ENCODE results near the gene NENF.
"Not testable (repeated sequence)": the region's sequence is repeated elsewhere in the genome, so short reads cannot be mapped to it uniquely, and the experiment has no call there.

NENF gene

DNA sequence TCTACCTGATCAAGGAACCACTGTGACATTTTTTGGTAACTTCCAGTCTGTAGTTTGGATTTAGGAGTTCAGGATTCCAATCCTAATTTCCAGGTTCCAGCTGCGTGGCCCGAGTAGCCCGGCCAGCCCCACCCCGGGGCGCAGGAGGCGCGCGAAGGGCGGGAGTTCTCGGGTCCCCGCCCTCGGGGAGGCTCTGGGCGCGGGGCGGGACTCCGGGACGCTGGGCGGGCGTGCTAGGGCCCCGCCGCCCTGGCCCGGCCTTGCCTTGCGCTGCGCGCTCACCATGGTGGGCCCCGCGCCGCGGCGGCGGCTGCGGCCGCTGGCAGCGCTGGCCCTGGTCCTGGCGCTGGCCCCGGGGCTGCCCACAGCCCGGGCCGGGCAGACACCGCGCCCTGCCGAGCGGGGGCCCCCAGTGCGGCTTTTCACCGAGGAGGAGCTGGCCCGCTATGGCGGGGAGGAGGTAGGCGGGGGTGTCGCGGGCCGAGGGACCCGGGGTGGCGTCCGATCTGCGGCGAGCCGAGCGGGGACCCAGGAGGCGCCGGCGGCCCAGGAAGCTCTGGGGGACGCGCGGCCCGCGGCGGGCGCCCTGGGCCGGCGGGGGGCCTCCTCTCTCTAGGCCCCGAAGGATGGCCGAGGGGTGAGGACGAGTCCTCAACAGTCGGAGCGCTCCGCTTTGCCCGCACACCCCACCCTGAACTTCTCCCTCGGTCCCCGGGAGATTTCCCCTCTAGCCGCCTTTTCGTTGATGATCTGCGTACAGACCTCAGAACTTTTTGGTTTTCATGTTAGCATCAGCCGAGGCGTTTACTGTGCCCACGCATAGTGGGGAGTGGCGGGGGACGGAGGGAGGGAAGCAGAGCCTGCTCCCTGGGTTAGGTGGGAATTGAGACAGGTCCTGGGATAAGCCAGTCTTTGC lies at the start of gene NENF:
Gene NENF, plus strand, starts transcription at position 260 of the 916 bp plus-strand sequence. Its CDS starts 24 bp downstream, at position 284.
- DNase-seq, result peak; percentile 21

DNA sequence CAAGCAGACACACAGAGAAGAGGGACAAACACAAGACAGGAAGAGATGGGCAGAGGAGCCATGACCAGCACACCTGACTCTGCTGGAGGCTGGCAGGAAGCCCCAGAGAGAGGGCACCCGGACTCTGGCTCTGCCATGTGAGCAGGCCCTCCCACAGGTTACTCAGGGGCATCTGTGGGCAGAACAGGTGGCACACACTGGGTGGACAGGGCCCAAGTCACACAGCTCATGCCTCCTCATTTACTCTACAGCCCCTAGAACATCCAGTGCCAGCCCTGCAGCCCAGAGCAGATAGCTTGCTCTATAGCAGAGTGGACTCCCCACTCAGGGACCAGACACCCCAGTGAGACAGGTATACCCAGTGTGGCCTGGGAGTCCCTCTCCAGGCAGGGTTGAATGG lies 46.7 kb upstream of the NENF start:
- no peak for DNase-seq

DNA sequence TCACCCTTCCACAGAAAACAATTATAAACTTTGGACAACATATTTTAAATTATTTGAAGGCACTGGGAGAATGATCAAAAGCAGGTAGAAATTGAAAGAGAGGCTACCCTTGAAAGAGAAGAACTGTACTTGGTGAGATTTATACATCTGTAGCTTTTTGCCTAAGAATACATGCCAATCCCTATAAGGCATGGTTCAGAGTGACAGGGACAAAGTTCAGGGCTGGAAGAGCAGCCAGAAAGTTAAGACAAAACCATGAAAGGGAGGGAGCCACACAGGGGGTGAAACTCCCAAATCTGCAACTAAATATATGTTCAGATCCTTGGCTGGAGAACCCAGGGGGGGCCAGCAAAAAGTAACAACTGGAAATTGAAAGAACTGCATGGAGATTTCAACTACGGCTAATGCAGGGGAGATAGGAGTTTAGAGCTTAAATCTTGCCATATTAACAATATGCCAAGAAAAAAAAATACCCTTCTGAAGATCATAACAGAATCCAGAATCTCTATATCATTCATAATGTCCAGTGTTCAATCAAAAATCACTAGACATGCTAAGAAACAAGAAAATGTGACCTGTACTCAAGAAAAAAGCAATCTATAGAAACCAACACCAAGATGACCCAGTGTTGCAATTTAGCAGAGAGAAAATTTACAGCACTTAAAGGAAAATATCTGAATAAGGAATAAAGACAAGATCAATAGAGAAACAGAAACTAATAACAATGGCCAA lies 43.6 kb upstream of the NENF start:
- DNase-seq, result no peak

DNA sequence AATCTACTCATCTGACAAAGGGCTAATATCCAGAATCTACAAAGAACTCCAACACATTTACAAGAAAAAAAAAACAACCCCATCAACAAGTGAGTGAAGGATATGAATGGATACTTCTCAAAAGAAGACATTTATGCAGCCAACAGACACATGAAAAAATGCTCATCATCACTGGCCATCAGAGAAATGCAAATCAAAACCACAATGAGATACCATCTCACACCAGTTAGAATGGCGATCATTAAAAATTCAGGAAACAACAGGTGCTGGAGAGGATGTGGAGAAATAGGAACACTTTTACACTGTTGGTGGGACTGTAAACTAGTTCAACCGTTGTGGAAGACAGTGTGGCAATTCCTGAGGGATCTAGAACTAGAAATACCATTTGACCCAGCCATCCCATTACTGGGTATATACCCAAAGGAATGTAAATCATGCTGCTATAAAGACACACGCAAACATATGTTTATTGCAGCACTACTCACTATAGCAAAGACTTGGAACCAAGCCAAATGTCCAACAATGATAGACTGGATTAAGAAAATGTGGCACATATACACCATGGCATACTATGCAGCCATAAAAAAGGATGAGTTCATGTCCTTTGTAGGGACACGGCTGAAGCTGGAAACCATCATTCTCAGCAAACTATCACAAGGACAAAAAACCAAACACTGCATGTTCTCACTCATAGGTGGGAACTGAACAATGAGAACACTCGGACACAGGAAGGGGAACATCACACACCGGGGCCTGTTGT lies 36.9 kb upstream of the NENF start:
- not testable (repeated sequence) for DNase-seq

DNA sequence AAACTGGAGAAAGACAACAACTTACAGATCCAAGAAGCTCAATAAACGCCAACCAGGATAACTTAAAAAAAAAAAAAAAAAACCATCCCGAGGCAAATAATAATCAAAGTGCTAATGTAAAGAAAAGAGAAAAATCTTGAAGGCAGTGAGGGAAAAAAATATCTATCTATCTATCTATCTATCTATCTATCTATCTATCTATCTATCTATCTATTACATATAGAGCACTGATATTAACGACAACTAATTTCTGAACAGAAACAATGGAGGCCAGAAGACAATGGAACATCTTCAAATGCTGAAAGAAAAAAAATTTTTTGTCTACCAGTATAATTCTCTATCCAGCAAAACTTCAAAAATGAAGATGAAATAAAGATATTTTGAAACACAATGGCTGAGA lies 36.1 kb upstream of the NENF start:
- no peak for DNase-seq

DNA sequence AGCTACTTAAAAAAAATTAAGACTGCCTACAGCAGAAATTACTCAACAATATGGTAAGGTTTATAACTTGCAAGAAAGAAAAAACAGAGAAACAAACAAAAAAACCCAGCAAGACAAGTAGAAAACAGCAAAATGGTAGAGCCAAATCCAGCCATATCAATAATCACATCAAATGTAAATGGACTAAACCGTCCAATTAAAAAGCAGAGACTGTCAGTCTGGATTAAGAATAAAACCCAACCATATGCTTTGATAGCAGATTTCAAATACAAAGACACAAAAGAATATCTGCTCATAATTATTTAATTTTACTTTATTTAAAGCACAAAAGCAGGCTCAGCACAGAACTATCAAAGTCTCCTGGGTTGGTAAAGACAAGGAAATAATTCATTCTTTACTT lies 35.5 kb upstream of the NENF start:
- DNase-seq, result no peak

DNA sequence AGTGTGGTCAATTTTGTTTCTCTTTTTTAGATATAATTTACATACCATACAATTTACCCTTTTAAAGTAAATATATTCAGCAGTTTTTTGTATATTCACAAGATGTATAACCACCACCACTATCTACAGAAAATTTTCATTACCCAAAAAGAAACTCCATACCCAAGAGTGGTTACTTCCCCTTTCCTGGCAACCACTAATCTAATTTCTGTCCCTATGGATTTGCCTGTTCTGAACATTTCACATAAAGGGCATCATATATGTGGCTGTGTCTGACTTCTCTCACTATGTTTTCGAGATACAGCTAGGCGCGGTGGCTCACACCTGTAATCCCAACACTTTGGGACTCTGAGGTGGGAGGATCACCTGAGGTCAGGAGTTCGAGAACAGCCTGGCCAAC lies 31.7 kb upstream of the NENF start:
- no peak for DNase-seq

DNA sequence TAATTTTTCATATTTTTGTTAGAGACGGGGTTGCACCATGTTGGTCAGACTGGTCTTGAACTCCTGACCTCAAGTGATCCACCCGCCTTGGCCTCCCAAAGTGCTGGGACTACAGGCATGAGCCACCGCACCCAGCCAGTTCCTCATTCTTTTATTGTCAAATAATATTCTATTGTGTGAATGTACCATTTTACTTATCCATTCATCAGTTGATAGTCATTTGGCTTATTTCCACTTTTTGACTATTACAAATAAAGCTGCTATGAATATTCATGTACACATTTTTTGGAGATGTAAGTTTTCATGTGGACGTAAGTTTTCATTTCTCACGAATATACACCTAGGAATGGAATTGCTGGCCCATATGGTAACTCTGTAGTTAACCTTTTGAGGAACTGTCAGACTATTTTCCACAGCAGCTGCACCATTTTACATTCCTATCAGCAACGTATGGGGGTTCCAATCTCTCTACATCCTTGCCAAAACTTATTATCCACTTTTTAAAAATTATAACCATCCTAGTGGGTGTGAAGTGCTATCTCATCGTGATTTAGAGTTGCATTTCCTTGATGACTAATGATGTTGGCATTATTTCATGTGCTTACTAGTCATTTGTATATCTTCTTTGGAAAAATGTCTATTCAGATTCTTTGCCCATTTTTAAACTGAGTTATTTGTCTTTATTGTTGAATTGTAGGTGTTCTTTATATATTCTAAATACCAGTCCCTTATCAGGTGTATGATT lies 30.7 kb upstream of the NENF start:
- DNase-seq, result no peak

DNA sequence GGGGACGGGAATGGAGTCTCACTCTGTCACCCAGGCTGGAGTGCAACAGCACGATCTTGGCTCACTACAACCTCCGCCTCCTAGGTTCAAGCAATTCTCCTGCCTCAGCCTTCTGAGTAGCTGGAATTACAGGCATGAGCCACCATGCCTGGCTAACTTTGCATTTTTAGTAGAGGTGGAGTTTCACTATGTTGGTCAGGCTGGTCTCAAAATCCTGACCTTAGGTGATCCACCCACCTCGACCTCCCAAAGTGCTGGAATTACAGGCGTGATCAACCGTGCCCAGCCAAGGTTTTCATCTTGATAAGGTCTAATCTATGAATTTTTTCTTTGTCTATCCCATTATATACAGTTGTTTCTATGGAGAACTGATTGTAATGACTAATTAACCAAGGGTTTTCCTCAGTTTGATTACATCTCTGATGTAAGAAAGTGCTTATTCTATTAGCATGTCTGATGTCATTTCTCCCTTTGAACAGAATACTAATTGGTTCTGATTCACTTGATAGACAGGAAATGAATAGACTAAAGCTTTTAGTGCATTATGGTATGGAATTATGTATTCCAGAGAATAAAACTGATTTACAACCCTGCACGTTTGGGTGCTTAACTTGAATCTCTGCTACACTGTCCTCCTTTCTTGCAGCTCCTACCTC lies 29.9 kb upstream of the NENF start:
- no peak for DNase-seq

DNA sequence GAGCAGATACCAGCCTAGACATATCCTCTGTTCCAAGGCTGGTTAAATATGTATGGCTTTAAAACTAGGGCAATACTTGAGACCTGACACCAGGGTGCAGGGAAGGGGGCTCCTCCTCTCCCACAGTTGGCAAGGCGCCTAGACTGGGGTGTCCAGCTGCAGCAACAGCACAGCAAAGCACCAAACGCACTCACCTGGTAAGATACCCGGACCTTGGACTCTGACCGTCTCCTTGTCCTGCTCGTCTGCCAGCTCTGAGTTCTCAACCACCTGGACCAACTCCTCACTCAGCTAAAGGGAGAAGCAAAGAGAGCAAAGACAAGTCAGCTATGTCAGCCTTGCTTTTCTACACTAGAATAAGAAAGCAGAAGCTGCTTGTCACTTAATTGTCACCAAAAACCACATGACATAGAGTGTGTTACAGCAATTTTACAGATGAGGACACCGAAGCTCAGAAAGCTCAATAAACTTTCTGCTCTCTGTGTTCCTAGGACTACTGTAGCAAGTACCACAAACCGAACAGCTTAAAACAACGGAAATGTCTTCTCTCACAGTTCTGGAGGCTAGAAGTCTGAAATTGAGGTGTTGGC lies 22.4 kb upstream of the NENF start:
- DNase-seq, result no peak

DNA sequence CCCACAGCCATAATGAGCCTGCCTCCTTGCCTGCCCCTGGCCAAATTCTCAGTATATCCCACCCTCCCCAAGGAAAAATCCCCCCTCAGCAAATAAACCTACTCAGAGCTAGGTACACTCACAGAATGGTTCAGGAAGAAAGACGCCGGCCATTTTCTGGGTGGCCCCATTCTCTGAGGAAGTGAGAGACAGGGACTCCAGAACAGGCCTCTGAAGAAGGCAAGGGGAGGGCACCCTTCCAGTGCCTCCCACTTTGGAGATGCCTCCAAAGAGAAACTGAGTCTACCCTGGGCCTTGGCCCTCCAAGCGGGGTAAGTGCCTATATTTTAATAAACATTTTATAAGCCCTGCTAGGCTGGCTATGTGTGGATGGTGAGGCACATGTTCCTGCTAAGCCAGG lies 20.3 kb upstream of the NENF start:
- no peak for DNase-seq

DNA sequence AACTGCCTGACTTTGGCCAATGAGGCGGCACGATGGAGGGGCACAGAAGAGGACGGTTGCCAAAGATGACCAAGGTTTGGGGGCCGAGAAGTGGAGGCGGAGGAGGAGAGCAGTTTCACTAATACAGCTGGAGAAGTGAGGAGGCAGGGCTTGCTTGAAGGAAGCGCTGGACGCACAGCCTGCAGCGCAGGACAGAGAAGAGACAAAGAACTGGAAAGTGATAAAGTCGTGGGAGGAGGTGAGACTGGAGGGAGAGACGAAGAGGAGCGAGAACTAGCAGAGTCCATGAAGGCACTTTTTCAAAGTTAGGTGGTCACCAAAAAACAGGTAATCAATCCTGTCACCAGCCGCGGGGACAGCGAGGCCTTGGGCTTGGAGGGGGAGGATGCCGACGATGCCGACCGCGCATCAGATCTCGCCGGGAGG lies 18.8 kb upstream of the NENF start:
- DNase-seq, result no peak

DNA sequence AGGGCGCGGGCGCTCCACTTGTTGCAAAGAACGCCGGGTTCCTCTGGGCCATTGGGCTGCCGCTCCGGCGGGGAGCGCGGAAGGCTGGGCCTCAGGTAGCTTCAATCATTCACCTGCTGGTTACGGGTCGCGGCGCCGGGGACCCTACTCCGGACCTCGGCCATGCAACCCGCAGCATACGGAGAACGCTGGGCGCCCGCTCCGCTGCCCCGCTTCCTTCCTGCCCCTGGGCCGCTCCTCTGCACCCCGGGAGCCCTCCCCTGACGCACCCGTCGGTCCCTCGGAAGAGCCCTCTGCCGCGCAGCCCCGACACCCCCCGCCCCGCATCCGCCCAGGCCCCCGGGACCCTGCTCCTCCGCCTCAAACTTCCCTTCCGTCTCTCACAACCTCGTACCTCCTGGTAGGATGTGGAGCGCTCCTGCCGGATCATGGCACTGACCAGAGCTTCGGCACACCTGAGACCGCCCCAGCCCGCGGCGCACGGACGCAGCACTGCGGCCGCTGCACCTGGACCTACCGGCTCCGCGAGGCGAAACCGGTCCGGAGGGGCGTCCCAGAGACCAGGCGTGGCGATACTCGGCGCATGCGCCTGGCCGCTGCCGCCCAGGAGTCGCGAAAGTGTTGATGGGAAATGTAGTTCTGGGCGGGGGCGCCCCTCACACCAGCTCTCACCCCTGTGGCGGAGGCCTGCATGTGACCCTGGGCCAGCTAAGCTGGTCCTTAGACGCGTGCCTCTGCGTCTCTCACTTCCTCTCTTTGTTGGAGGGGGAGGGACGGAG lies 18.2 kb upstream of the NENF start, which contains the start of gene PACC1:
Gene PACC1, minus strand, starts transcription at position 559 of the 779 bp plus-strand sequence. Its CDS starts 129 bp downstream, at position 430.
- DNase-seq, result peak; percentile 52

DNA sequence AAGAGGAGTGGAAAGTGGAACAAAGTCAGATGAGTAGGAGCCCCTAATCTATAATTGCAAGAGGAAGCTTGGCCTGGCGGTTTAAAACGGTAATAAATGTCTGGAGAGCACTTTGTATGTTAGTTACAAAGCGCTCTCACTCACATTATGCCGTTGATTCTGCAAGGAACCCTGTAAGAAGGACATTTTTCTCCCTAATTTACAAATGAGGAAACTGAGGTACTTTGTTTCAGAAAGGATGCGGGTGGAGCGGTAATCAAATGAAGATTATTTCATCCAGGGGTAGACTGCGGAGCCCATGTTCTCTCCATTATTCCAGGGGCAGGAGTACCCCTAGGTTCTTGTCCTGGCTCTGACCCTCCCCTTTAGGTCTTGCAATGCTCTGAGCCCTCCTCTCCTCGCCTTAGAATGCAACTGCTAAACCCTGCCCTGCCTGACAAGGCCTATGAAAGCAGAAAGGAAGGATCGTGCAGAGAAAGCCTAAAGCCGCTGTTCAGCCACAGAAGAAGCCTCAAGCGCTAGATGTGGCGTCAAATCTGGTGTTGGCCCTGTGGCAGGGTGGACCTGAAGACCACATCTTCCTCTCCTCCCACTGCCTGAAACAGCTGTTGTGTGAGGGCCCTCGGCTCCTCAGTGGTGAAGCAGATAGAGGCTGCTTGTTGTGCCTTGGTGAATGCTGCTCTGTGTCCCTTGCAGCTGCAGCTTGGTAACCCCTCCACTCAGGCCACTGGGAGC lies 17.4 kb upstream of the NENF start:
- DNase-seq, result no peak

DNA sequence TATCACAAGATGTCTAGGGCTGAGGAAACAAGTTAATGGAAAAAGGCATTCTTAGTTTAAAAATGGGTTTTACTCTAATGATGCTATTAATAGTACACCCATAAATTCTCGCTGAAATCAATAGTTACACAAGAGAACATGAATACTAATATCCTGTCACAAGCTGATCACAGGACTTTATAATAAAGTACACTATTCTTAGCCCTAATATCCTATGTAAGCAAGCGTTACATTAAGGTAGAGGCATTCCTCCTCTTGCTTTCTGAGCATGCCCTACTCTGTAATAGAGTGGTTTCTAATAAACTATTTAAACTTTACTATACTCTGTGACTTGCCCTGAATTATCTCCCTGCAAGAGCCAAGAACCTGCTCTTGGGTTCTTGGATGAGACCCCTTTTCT lies 11.6 kb upstream of the NENF start:
- DNase-seq, result no peak

DNA sequence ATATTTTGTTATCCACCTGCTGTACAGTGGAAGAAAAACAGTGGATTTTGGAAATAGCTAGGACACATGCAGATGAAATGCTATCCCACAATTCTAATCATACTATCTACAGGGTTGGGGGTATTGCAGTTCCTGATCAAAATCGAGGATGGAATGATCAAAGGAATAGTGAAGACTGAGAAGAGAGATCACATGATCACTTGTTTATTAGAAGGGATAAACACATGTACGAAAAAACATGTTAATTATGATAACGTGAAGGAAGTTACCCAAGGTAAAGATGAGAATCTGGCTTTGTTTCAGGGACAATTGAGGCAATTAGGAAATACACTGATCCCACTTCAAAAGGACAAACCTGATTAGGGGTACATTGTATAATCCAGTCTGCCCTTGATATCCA lies 8.8 kb upstream of the NENF start:
- no peak for DNase-seq

DNA sequence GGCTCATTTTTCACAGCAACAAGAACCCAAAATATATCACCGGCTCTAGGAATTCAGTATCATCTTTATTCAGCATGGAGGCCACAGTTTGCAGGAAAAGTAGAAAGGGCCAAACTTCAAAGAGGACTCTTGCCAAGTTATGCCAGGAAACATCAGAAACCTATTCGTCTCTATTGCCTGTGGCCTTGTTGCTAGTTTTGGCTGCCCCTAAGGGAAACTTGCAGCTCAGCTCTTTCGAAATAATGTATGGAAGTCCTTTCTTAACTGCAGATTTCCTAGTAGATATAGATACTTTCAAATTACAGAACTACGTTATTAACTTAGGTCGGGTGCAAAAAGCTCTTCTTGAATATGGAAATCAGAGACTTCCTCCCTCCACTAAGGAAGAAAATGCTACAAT lies 4.2 kb upstream of the NENF start:
- DNase-seq, result no peak

DNA sequence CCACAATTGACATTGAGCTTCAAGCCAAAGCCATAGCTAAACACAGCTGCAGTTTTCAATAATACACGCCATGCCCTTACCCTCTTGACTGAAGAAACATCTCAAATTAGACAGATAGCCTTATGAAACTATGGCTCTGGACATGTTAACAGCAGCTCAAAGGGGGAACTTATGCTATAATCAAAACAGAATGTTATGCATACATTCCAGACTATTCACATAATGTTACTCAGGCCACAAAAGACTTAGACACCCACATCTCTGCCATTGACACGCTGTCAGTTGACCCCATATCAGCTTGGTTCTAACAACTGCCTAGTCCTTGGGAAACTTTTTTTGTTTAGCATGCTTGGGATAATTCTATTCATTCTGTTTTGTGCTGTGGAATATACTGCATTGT lies 2.3 kb upstream of the NENF start:
- no peak for DNase-seq

DNA sequence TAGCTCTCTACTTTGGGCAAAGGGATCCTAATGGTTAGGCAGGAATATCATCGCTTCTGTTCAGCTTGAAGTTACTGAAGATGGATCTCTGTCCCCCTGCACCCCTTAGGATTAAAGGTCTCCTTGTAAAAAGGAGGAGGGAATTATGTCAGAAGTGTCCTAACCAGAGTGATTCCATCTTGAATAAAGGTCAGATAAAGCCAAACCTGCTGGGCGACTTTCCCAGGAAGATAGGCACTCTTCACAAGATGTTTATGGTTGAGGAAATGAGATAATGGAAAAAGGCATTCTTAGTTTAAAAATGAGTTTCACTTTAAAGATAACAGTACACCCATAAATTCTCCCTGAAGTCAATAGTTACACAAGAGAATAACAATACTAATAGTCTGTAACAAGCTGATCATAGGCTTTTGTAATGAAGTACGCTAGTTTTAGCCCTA lies 1.7 kb upstream of the NENF start:
- DNase-seq, result no peak

DNA sequence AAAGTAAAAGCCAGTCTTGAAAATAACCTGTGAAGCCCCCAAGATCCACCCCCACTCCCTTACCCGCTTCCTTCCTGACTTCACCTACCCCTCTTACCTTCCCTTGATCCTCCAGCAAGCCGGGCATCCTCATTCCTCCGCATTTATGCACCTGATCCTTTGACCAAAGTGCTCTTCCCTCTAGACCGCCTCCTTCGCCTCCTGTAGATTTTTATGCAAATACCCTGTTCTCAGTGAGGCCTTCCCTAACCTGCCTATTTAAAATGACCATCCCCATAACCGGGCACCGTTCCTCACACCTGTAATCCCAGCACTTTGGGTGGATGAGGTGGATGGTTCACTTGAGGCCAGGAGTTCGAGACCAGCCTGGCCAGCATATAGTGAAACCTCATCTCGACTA lies 1.1 kb upstream of the NENF start:
- DNase-seq, result no peak

All from GOT3 (cell line).